ENCODE results near the gene TTC21B. TPM values are rescaled to one million over a fixed set of nuclear protein-coding genes. Genes with fewer than 3 reads are reported as not detected.

The TTC21B gene
- total and polyA plus RNA-seq, 2 of the 8 experiments (the other 6 are each of a cell fraction or from before 2014, with no cell fraction given): 6.9 to 20.8 TPM

DNA sequence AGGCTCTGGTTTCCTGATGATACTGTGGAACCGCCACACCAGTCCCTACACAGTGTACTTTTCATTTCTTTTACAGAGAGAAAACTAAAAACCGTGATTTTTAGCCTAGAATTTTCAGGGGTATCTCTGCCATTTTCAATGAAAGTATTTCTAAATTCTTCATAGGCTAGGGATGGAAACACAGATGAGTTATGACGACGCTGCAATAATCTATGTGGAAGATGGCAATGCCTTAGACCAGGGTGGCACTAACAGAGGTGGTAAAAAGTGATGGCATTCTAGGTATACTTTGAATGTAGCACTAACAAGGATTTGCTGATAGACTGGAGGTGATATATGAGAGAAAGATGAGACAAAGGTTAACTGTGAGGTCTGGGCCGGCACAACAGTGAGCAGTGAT lies 56.5 kb downstream of the TTC21B start:
- Histone ChIP-seq H2BK12ac (ENCODE audit: low read depth, low read length) (no peak overlapping the region), H4K8ac (ENCODE audit: extremely low read depth, insufficient read depth, low read length) (no peak overlapping the region), H2BK5ac (ENCODE audit: low read depth, low read length) (no peak overlapping the region), H3K79me2 (ENCODE audit: control insufficient read depth in 1 of 2, insufficient read depth in 2 of 2, low read length in 2 of 2) (no peaks in the 10 kb centered on the region), H3K27me3 (replicated peaks in 1 of 4; ENCODE audit: control insufficient read depth in 3 of 4, extremely low read depth in 1 of 4, insufficient read depth in 3 of 4, low read length in 3 of 4) (no peaks in the 10 kb centered on the region), H4K91ac (replicated peaks; ENCODE audit: insufficient read length, low read length) (no peak overlapping the region), H3K23me2 (ENCODE audit: low read depth, low read length) (no peaks in the 10 kb centered on the region), H3K56ac (replicated peaks; ENCODE audit: insufficient read length, low read depth, low read length) (no peak overlapping the region), H4K5ac (ENCODE audit: insufficient read length, low read depth, low read length) (no peak overlapping the region), H3K18ac (ENCODE audit: extremely low read depth, low read length) (no peak overlapping the region), H3K14ac (ENCODE audit: insufficient read length) (no peak overlapping the region), H2BK15ac (ENCODE audit: low read length) (no peak overlapping the region), H4K20me1 (replicated peaks in 1 of 2; ENCODE audit: control insufficient read depth in 1 of 2, insufficient read depth in 2 of 2, low read length in 2 of 2) (no peaks in the 10 kb centered on the region), H3K23ac (ENCODE audit: insufficient read length) (no peak overlapping the region), H2BK120ac (replicated peaks; ENCODE audit: low read depth, low read length) (no peak overlapping the region), H2AK5ac (ENCODE audit: low read depth, low read length) (no peak overlapping the region), H3K27ac (ENCODE audit: low read depth, low read length) (no peak overlapping the region), H2AFZ (ENCODE audit: low read length) (no peak overlapping the region), H3K4me3 (ENCODE audit: extremely low read depth in 1 of 4, insufficient read depth in 2 of 4, low read depth in 3 of 4, low read length in 4 of 4) (no peak overlapping the region), H3K4me1 (replicated peaks in 1 of 4; ENCODE audit: control insufficient read depth in 3 of 4, insufficient read depth in 4 of 4, low read length in 3 of 4) (no peaks in the 10 kb centered on the region), H3K4me2 (ENCODE audit: insufficient read depth in 1 of 2, low read depth in 2 of 2, low read length in 2 of 2) (no peak overlapping the region), H3K36me3 (ENCODE audit: control insufficient read depth in 2 of 4, insufficient read depth in 4 of 4, low read length in 3 of 4) (peaks cover 0 to 59% (median 14%) of the 10 kb centered on the region in 4 experiments; a peak in 4 of 8 replicates), H3K4ac (replicated peaks; ENCODE audit: insufficient read length, low read depth, low read length) (no peak overlapping the region), H3K9me3 (ENCODE audit: insufficient read depth in 2 of 2, low read depth in 1 of 2, low read length in 1 of 2) (no peaks in the 10 kb centered on the region), H3K79me1 (ENCODE audit: low read depth, low read length) (no peaks in the 10 kb centered on the region), H3K9ac (replicated peaks in 1 of 4; ENCODE audit: extremely low read depth in 1 of 4, low read depth in 3 of 4, low read length in 3 of 4) (no peak overlapping the region), H2BK20ac (ENCODE audit: low read length) (no peak overlapping the region)
- CTCF ChIA-PET (ENCODE audit: partially characterized antibody): interaction anchor here (1.4 kb wide), 1 partner anchor 23 kb away, joined by 4 read pairs; no protein-coding TSS in a partner anchor
- 89% methylated on average over 5 of the region's 5 CpGs; no CpG with 5 or more reads in 1 of the 2 experiments for WGBS, 2 experiments (ENCODE audit: extremely low coverage in 1 of 2, insufficient coverage in 1 of 2, insufficient read length in 1 of 2, insufficient replicate concordance in 2 of 2, low coverage in 1 of 2, low lambda C conversion rate in 2 of 2, missing lambda C conversion rate in 1 of 2)
- no peak for DNase-seq (ENCODE audit: low read depth in 1 of 2, low spot score in 2 of 2)
- FAIRE-seq: no peak
- POLR2A ChIA-PET (ENCODE audit: partially characterized antibody): interaction anchor here (1.3 kb wide), 1 partner anchor 10 kb away, joined by 3 read pairs; no protein-coding TSS in a partner anchor
- TF ChIP-seq FOSL1 (IDR thresholded peaks at IDR 0.05; ENCODE audit: insufficient read depth, low read depth, low read length) (no peak), HDAC6 (IDR thresholded peaks at IDR 0.05; ENCODE audit: low read depth, low read length) (no peak), SRF (IDR thresholded peaks at IDR 0.05; ENCODE audit: low read depth, low read length) (no peak), BCL11A (IDR thresholded peaks at IDR 0.05; ENCODE audit: low read depth in 2 of 2, low read length in 2 of 2) (no peak), POLR2A (IDR thresholded peaks at IDR 0.05; ENCODE audit: control extremely low read depth in 1 of 2, low read depth in 2 of 2, low read length in 2 of 2) (no peak), GABPA (IDR thresholded peaks at IDR 0.05; ENCODE audit: borderline replicate concordance, insufficient read depth, low read length) (no peak), ASH2L (IDR thresholded peaks at IDR 0.05; ENCODE audit: low read length) (no peak), MAFK (IDR thresholded peaks at IDR 0.05; ENCODE audit: low read depth, low read length) (no peak), RBBP5 (IDR thresholded peaks at IDR 0.05; ENCODE audit: borderline replicate concordance, low read depth, low read length) (no peak), CHD2 (IDR thresholded peaks at IDR 0.05; ENCODE audit: low read length) (no peak)
- TF ChIP-seq, protein P1, sequence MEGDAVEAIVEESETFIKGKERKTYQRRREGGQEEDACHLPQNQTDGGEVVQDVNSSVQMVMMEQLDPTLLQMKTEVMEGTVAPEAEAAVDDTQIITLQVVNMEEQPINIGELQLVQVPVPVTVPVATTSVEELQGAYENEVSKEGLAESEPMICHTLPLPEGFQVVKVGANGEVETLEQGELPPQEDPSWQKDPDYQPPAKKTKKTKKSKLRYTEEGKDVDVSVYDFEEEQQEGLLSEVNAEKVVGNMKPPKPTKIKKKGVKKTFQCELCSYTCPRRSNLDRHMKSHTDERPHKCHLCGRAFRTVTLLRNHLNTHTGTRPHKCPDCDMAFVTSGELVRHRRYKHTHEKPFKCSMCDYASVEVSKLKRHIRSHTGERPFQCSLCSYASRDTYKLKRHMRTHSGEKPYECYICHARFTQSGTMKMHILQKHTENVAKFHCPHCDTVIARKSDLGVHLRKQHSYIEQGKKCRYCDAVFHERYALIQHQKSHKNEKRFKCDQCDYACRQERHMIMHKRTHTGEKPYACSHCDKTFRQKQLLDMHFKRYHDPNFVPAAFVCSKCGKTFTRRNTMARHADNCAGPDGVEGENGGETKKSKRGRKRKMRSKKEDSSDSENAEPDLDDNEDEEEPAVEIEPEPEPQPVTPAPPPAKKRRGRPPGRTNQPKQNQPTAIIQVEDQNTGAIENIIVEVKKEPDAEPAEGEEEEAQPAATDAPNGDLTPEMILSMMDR (IDR thresholded peaks at IDR 0.05; ENCODE audit: control extremely low read depth in 1 of 3, insufficient read depth in 1 of 3, low read depth in 1 of 3, low read length in 3 of 3): no peak
- TF ChIP-seq, protein P2, sequence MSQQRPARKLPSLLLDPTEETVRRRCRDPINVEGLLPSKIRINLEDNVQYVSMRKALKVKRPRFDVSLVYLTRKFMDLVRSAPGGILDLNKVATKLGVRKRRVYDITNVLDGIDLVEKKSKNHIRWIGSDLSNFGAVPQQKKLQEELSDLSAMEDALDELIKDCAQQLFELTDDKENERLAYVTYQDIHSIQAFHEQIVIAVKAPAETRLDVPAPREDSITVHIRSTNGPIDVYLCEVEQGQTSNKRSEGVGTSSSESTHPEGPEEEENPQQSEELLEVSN (IDR thresholded peaks at IDR 0.05): no peak
